ENCODE results near the gene FBLN5.
"Not testable (repeated sequence)": the region's sequence is repeated elsewhere in the genome, so short reads cannot be mapped to it uniquely, and the experiment has no call there.

The FBLN5 gene

GRCh38 chr14:91871401-91871800, 76.1 kb downstream of the FBLN5 start:
- Mint-ChIP-seq H3K4me1 (peaks cover 90% of the 10 kb centered on the region), H3K27ac (peak overlapping the region; percentile 80), H3K4me3 (peak overlapping the region; percentile 75)
- H3K36me3 Mint-ChIP-seq; ATAC-seq; DNase-seq (ENCODE audit: low spot score in 2 of 2); H3K9me3 Mint-ChIP-seq: not testable (repeated sequence)

- H3K4me3 Mint-ChIP-seq = peak overlapping the region; percentile 73
- H3K4me1 Mint-ChIP-seq = peaks cover 91% of the 10 kb centered on the region
- H3K27ac Mint-ChIP-seq = peak overlapping the region; percentile 90
- H3K36me3 Mint-ChIP-seq = peaks cover 8% of the 10 kb centered on the region
- no peak for ATAC-seq
- H3K9me3 Mint-ChIP-seq = no peaks in the 10 kb centered on the region
- no peak for DNase-seq (ENCODE audit: low spot score in 2 of 2)
Measured at GRCh38 chr14:91870890-91871289, 76.6 kb downstream of the FBLN5 start.

- H3K4me1 Mint-ChIP-seq = peaks cover 88% of the 10 kb centered on the region
- peak; percentile 24 for ATAC-seq
- peaks cover 8% of the 10 kb centered on the region for H3K36me3 Mint-ChIP-seq
- peak overlapping the region; percentile 73 for H3K4me3 Mint-ChIP-seq
- H3K27ac Mint-ChIP-seq = peak overlapping the region; percentile 90
- no peaks in the 10 kb centered on the region for H3K9me3 Mint-ChIP-seq
- peak in 1 of 2 donors; percentile 68 for DNase-seq (ENCODE audit: low spot score in 2 of 2)
Measured at GRCh38 chr14:91870001-91870400, 77.5 kb downstream of the FBLN5 start.

- DNase-seq (ENCODE audit: low spot score in 2 of 2) (no peak), ATAC-seq (no peak)
- peak overlapping the region; percentile 73 for H3K4me3 Mint-ChIP-seq
- peaks cover 8% of the 10 kb centered on the region for H3K36me3 Mint-ChIP-seq
- H3K4me1 Mint-ChIP-seq = peaks cover 87% of the 10 kb centered on the region
- H3K9me3 Mint-ChIP-seq = no peaks in the 10 kb centered on the region
- peak overlapping the region; percentile 90 for H3K27ac Mint-ChIP-seq
Measured at GRCh38 chr14:91869556-91869955, 77.9 kb downstream of the FBLN5 start.

GRCh38 chr14:91867316-91867988, 80.0 kb downstream of the FBLN5 start, which contains the start of gene TC2N:
TSS of gene TC2N (minus strand) at chr14:91867536. CDS start at chr14:91813769, 53,767 bp downstream.
- ATAC-seq (peak; percentile 87), DNase-seq (ENCODE audit: low spot score in 2 of 2) (peak; percentile 34 to 78)
- no peaks in the 10 kb centered on the region for H3K9me3 Mint-ChIP-seq
- peak within 1 kb of the TSS; percentile 89 for H3K4me3 Mint-ChIP-seq
- peaks cover 86% of the 10 kb centered on the region for H3K4me1 Mint-ChIP-seq
- H3K27ac Mint-ChIP-seq = peak within 1 kb of the TSS; percentile 93
- peaks cover 14% of the 10 kb centered on the region for H3K36me3 Mint-ChIP-seq

GRCh38 chr14:91866511-91867295, 80.8 kb downstream of the FBLN5 start:
- Mint-ChIP-seq H3K27ac (peak overlapping the region; percentile 93), H3K4me3 (peak overlapping the region; percentile 89), H3K9me3 (no peaks in the 10 kb centered on the region), H3K36me3 (peaks cover 19% of the 10 kb centered on the region), H3K4me1 (peaks cover 85% of the 10 kb centered on the region)
- ATAC-seq (peak; percentile 39), DNase-seq (ENCODE audit: low spot score in 2 of 2) (peak in 1 of 2 donors; percentile 64)

GRCh38 chr14:91866061-91866460, 81.4 kb downstream of the FBLN5 start:
- DNase-seq (ENCODE audit: low spot score in 2 of 2) (no peak), ATAC-seq (peak; percentile 69)
- Mint-ChIP-seq H3K36me3 (peaks cover 25% of the 10 kb centered on the region), H3K9me3 (no peaks in the 10 kb centered on the region), H3K27ac (peak overlapping the region; percentile 93), H3K4me3 (peak overlapping the region; percentile 89), H3K4me1 (peaks cover 88% of the 10 kb centered on the region)

- peak overlapping the region; percentile 76 for H3K4me3 Mint-ChIP-seq
- no peak for DNase-seq (ENCODE audit: low spot score in 2 of 2)
- no peak for ATAC-seq
- H3K9me3 Mint-ChIP-seq = no peaks in the 10 kb centered on the region
- H3K36me3 Mint-ChIP-seq = peaks cover 28% of the 10 kb centered on the region
- peak overlapping the region; percentile 96 for H3K27ac Mint-ChIP-seq
- H3K4me1 Mint-ChIP-seq = peaks cover 87% of the 10 kb centered on the region
Measured at GRCh38 chr14:91862417-91862816, 85.1 kb downstream of the FBLN5 start.

GRCh38 chr14:91861091-91861490, 86.4 kb downstream of the FBLN5 start:
- DNase-seq (ENCODE audit: low spot score in 2 of 2) = no peak
- H3K36me3 Mint-ChIP-seq = peaks cover 23% of the 10 kb centered on the region
- no peak for ATAC-seq
- no peaks in the 10 kb centered on the region for H3K9me3 Mint-ChIP-seq
- H3K27ac Mint-ChIP-seq = peak overlapping the region; percentile 96
- H3K4me3 Mint-ChIP-seq = peak overlapping the region; percentile 76
- peaks cover 81% of the 10 kb centered on the region for H3K4me1 Mint-ChIP-seq

- Mint-ChIP-seq H3K4me1 (peaks cover 85% of the 10 kb centered on the region), H3K36me3 (peaks cover 23% of the 10 kb centered on the region), H3K9me3 (no peaks in the 10 kb centered on the region), H3K4me3 (no peak overlapping the region), H3K27ac (no peak overlapping the region)
- ATAC-seq = no peak
- DNase-seq (ENCODE audit: low spot score in 2 of 2) = no peak
Measured at GRCh38 chr14:91860238-91860637, 87.3 kb downstream of the FBLN5 start.

GRCh38 chr14:91858536-91859275, 88.8 kb downstream of the FBLN5 start:
- no peak for DNase-seq (ENCODE audit: low spot score in 2 of 2)
- H3K27ac Mint-ChIP-seq = peak overlapping the region; percentile 91
- H3K9me3 Mint-ChIP-seq = no peaks in the 10 kb centered on the region
- H3K4me3 Mint-ChIP-seq = peak overlapping the region; percentile 59
- ATAC-seq = peak; percentile 96
- peaks cover 21% of the 10 kb centered on the region for H3K36me3 Mint-ChIP-seq
- H3K4me1 Mint-ChIP-seq = peaks cover 85% of the 10 kb centered on the region

GRCh38 chr14:91857614-91858013, 89.9 kb downstream of the FBLN5 start:
- ATAC-seq = no peak
- no peak for DNase-seq (ENCODE audit: low spot score in 2 of 2)
- no peak overlapping the region for H3K4me3 Mint-ChIP-seq
- H3K9me3 Mint-ChIP-seq = no peaks in the 10 kb centered on the region
- peaks cover 17% of the 10 kb centered on the region for H3K36me3 Mint-ChIP-seq
- peak overlapping the region; percentile 91 for H3K27ac Mint-ChIP-seq
- H3K4me1 Mint-ChIP-seq = peaks cover 82% of the 10 kb centered on the region

- Mint-ChIP-seq H3K4me1 (peaks cover 64% of the 10 kb centered on the region), H3K9me3 (no peaks in the 10 kb centered on the region), H3K36me3 (peaks cover 6% of the 10 kb centered on the region), H3K27ac (peak overlapping the region; percentile 70), H3K4me3 (peak overlapping the region; percentile 2)
- no peak for DNase-seq (ENCODE audit: low spot score in 2 of 2)
- ATAC-seq = no peak
Measured at GRCh38 chr14:91854327-91854934, 93.1 kb downstream of the FBLN5 start.

- Mint-ChIP-seq H3K9me3 (no peaks in the 10 kb centered on the region), H3K4me1 (peaks cover 55% of the 10 kb centered on the region), H3K4me3 (no peak overlapping the region), H3K27ac (peak overlapping the region; percentile 30), H3K36me3 (no peaks in the 10 kb centered on the region)
- ATAC-seq (no peak), DNase-seq (ENCODE audit: low spot score in 2 of 2) (no peak)
Measured at GRCh38 chr14:91851563-91851962, 95.9 kb downstream of the FBLN5 start.

- H3K4me1 Mint-ChIP-seq = peaks cover 42% of the 10 kb centered on the region
- no peak for ATAC-seq
- no peaks in the 10 kb centered on the region for H3K9me3 Mint-ChIP-seq
- no peak overlapping the region for H3K4me3 Mint-ChIP-seq
- H3K36me3 Mint-ChIP-seq = no peaks in the 10 kb centered on the region
- H3K27ac Mint-ChIP-seq = no peak overlapping the region
- no peak for DNase-seq (ENCODE audit: low spot score in 2 of 2)
Measured at GRCh38 chr14:91848504-91849001, 98.9 kb downstream of the FBLN5 start.
